Activated CD4-positive, alpha-beta T cell treated with anti-CD3 and anti-CD28 coated beads, Interleukin-2, Interleukin-6, amounts not matched to agents 100 ng/mL and 50 ng/mL, durations not matched to agents 16 hours and 8 hours (primary cell): ENCODE measurements around the gene KCNT1.

ENCODE experiments used
- DNase-seq: peaks from one replicate; pipeline ENCODE4 v3.0.0-alpha.2; 2020

The KCNT1 gene

GRCh38 chr9:135769489-135770202, 67.7 kb downstream of the KCNT1 start:
- no peak for DNase-seq

GRCh38 chr9:135770203-135770535, 68.2 kb downstream of the KCNT1 start:
- DNase-seq, result no peak

- DNase-seq, result no peak
These were observed 68.8 kb downstream of the KCNT1 start for GRCh38 chr9:135770771-135771170.

- no peak for DNase-seq
These were observed 69.5 kb downstream of the KCNT1 start for GRCh38 chr9:135771401-135772051.

- peak; percentile 21 for DNase-seq
These were observed 70.2 kb downstream of the KCNT1 start for GRCh38 chr9:135772056-135772646.

- DNase-seq, result no peak
These were observed 70.9 kb downstream of the KCNT1 start for GRCh38 chr9:135772702-135773493.

- DNase-seq, result no peak
These were observed 71.7 kb downstream of the KCNT1 start for GRCh38 chr9:135773530-135774238.

- no peak for DNase-seq
These were observed 72.3 kb downstream of the KCNT1 start for GRCh38 chr9:135774239-135774747.

GRCh38 chr9:135774794-135775525, 73.0 kb downstream of the KCNT1 start:
- no peak for DNase-seq

- no peak for DNase-seq
These were observed 73.9 kb downstream of the KCNT1 start for GRCh38 chr9:135775911-135776310.

- DNase-seq, result no peak
These were observed 75.1 kb downstream of the KCNT1 start for GRCh38 chr9:135776893-135777622.

GRCh38 chr9:135777623-135778177, 75.7 kb downstream of the KCNT1 start:
- DNase-seq, result no peak

- DNase-seq, result no peak
These were observed 76.4 kb downstream of the KCNT1 start for GRCh38 chr9:135778421-135778820.

- DNase-seq, result no peak
These were observed 77.6 kb downstream of the KCNT1 start for GRCh38 chr9:135779571-135779970.

- no peak for DNase-seq
These were observed 78.1 kb downstream of the KCNT1 start for GRCh38 chr9:135780086-135780485.

- no peak for DNase-seq
These were observed 78.6 kb downstream of the KCNT1 start for GRCh38 chr9:135780626-135781025.

- DNase-seq, result no peak
These were observed 81.0 kb downstream of the KCNT1 start for GRCh38 chr9:135782946-135783345.

GRCh38 chr9:135783540-135784245, 81.7 kb downstream of the KCNT1 start:
- DNase-seq, result no peak

- no peak for DNase-seq
These were observed 83.1 kb downstream of the KCNT1 start for GRCh38 chr9:135785013-135785575.

GRCh38 chr9:135786146-135786690, 84.2 kb downstream of the KCNT1 start:
- no peak for DNase-seq
